ENCODE results near the gene WFDC1.

The WFDC1 gene

DNA sequence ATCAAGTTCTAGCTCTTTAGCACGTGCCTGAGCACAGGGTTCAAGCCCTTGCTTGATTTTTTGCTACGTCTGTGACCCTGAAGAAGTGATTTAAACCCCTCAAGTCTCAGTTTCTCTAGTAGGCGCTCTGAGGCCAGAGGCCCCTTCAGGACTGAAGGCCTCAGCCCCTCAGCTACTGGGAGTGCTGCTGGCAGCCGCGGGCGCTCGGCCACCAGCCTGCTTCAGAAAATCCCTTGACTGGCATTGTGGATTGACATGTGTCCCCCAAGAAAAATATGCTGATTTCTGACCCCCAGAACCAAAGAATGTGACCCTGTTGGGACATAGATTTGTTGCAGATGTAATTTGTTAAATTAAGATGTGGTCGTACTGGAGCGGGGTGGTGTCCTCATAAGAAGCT, 20.2 kb upstream of the WFDC1 start:
- no peak for FAIRE-seq

- FAIRE-seq: no peak
These were observed 19.0 kb upstream of the WFDC1 start for GRCh38 chr16:84275585-84276151.

DNA sequence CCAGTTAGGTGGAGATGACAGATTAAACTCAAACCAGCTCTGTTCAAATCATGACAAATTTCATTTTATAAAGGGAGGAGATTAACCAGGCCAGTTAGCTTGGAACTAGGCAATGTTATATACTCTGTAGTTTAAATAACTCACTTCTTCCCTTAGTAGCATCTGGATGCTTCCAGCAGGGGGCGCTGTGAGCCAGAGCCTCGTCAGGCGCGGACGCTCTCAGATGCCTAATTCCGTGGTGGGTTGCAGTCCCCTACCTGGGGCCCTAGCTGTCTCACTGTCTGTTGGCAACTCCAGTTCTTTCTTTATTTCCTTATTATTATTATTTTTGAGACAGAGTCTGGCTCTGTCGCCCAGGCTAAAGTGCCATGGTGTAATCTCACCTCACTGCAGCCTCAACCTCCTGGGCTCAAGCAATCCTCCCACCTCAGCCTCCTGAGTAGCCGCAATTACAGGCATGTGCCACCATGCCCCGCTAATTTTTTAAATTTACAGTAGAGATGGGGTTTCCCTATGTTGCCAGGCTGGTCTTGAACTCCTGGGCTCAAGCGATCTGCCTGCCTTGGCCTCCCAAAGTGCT, 17.3 kb upstream of the WFDC1 start:
- no peak for FAIRE-seq

DNA sequence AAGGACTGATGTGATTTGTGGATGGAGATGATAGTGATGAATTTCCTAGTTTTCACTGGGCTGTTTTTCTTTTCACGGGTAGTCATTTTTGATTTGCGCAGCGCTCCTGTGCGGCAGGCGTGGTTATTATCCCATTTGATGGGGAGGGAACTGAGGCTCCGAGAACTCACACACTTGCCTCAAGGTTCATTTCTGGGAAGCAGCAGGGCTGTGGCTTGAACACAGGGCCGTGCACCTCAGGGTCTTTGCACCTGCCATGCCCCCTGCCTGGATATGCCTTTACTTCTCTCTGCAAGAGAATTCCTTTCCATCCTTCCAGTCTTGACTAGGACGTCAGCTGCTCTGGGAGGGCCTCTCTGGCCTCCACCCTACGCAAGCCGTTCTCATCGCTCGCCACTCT, 16.3 kb upstream of the WFDC1 start:
- FAIRE-seq: no peak

GRCh38 chr16:84278968-84279367, 15.7 kb upstream of the WFDC1 start:
- no peak for FAIRE-seq

- FAIRE-seq: no peak
These were observed 14.8 kb upstream of the WFDC1 start for GRCh38 chr16:84279881-84280280.

DNA sequence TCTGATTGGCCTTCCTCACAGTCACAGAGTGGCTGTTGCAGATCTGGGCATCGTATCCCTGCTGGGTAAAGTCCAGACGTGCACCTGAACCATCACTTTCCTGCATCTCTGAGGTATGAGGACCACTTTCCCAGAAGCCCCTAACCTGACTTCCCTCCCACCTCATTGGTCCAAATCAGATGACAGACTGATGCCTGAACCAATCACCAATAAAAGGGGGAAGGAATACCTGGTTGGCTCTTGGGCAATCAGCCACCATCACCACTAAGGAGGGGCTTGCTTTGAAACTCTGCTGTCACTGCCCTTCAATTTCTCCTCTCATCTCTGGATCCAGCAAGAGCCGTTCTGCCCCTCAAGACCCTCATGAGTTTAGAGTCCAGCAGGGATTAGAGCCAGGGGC, 13.6 kb upstream of the WFDC1 start:
- no peak for FAIRE-seq

GRCh38 chr16:84282533-84282932, 12.1 kb upstream of the WFDC1 start:
- FAIRE-seq: no peak

- no peak for FAIRE-seq
These were observed 11.1 kb upstream of the WFDC1 start for GRCh38 chr16:84283314-84284153.

GRCh38 chr16:84284154-84284722, 10.4 kb upstream of the WFDC1 start:
- FAIRE-seq: no peak

DNA sequence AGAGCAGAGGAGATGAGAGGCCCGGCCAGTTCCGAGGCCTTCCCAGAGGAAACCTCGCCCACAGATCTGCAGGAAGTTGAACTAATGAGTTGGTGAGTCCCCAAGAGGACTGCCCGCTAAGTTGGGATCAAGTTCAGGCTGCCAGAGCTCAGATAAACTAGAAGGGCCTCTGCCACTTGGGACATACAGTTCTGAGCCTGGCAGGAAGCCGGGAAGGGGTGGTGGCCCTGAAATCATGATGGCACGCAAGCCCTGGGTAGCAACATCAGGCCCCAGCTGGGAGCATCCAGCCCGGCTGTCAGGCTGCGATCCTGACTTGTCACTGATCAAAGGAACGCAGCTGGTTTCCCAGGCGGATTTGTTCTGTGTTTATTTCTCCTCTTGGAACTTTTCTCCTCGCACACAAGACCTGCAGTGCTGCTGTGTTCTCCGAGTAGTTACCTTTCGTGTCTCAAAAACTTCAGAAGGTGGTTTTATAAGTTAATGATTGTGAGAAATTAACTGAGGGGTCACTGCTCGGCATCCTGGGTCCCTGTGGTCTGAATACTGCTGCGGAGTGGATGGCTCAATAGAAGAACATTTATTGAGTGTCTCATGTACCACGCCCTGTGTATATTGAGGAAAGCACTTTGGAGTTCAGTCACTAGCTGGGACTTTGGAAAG, 8.0 kb upstream of the WFDC1 start:
- no peak for FAIRE-seq

GRCh38 chr16:84288902-84289301, 5.8 kb upstream of the WFDC1 start:
- FAIRE-seq: no peak

- FAIRE-seq: no peak
These were observed 3.5 kb upstream of the WFDC1 start for GRCh38 chr16:84291226-84291625.

DNA sequence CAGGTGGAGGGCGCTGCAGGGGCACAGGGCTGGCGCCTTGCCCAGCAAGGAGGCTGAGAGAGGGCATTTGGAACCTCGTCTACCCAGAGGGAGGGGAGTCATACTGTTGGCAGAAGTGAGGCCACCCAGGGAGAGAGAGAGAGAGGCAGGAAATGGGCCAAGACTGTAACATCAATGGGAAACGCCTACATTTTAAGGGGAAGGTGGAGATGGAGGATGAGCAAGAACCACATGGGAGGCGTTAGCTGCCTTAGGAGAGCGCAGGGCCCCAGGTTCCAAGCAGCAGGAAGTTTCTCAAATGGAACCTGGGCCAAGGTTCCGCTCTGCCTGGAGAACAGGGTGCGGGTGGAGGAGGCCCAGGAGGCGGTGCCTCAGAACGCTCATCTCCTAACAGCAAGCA, 2.7 kb upstream of the WFDC1 start:
- no peak for FAIRE-seq

DNA sequence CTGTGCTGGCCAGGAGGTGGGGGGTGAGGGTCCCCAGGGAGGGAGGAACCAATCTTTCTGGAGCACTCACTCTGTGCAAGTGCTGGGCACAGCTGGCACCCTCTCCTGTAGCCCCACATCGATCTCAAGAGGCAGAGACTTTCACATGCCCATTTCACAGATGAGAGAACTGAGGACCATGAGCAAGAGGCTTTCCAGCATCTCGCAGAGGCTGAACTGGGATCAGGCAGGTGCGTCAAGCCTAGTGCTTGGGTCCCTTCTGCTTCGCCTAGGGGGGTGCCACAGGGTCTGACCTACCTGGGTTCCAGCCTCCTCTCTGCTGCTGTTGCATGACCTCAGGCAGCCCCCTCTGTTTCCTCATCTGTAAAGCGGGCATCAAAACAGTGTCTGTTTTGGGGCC, 1.3 kb upstream of the WFDC1 start:
- no peak for FAIRE-seq

DNA sequence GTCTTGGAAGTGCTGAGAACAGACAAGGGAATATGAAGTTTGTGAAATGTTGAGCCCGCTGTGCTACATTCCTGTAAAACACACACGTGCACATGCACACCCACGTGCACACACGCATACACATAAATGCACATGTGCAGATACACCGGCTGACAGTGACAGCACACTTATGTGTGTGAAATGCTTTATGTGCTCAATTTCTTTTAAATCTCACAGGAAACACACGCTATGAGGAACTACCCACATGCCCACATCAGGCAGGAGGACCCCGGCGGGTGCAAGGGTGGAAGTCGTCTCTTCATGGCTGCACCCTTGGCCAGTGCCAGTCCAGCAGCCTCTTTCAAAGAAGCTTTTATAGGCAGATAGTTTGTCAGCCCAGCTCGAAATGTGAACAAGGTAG, 561 bp upstream of the WFDC1 start:
- FAIRE-seq: no peak

GRCh38 chr16:84295203-84295860, 654 bp downstream of the WFDC1 start:
- no peak for FAIRE-seq

DNA sequence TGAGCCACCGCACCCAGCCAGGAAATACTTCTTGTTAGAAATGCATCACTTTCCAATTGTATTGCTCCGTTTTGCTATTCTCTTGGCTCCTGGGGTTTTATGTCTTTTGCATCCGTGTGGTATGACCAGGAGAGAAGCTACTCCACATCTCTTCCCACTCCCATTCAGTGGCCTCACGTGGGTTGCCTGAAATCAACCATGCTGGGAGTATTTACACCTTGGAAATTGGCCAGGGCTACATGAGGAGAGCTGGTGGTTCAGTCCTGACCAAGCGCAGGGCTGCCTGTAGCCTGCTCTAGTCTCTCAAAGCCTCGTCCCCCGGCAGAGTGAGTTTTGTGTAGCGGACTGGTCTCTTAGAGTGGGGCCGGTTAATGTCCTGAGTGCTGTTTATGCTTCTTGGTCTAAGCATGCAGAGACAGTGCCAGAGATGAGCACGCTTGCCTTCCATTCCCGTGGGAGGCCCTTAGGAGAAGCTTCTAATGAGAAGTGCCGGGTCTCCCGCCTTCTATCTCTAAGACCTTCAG, 3.8 kb downstream of the WFDC1 start:
- no peak for FAIRE-seq

- no peak for FAIRE-seq
These were observed 5.2 kb downstream of the WFDC1 start for GRCh38 chr16:84299734-84300440.

DNA sequence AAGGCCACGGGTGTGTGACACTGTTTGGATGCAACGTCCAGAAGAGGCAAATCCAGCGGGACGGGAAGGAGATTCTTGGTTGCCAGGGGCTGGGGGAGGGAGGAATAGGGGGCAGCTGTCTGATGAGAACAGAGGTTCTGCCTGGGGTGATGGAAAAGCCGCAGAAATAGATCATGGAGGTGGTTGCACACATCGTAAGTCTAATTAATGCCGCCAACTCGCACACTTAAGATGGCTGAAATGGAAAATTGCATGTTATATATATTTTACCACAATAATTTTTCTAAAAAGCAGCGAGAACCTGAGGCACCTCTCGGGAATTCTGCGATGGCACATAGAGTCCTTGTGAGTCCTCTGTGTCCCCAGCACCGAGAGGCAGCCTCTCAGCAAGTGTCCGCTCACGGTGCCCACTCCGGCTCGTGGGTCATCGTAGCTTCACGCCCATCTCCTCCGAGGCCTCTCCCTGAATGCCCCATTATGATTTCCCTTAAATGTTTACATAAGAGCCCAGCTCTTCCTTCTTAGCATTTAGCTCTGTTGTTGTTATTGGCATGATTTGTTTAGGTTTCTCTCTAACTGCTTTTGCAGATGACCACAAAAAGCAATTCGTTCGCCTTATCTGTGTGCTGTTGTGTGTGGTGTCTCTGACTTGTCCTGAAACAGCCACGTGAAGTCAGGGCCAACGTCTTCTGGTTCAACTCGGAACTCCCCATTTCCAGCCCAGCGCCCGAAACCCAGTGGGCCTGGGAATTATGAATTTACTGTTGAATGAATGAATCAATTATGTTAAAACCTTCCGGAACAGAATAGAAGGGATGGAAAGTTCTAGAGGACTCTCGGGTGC, 7.7 kb downstream of the WFDC1 start:
- no peak for FAIRE-seq

DNA sequence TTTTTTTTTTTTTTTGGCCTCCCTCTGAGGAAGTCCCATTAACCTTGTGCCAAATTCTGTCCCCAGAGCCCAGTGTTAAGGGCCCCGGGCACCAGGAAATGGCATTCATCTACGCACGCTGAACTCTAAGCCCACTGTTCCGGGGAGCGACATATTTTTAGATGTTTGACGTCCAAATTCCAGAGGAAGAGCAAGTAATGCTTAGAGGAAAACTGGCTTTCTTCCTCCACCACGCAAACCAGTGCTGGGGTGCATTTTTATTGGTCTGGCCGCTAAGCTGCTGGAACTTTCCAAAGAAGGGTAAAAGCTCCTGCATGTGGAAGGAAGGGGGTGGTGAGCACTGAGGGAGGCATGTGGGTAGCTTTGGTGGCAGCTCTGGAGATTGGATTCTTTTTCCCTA, 8.3 kb downstream of the WFDC1 start:
- FAIRE-seq: no peak

Measured in G401.6 (cell line).